RWPE2 (cell line): ENCODE data around the gene LNP1.

Experiments used
- ATAC-seq: fragments of 200-7000 bp; cut with Tn5 transposase; 3 replicates; pipeline ENCODE4 v1.9.1; 2021; ENCODE audit warnings: low read depth
- DNase-seq: peaks from one replicate; pipeline ENCODE4 v3.0.0-alpha.2; 2020; ENCODE audit warnings: low spot score
- H3K27ac ChIP-seq: fragments of 450-650 bp; 2 replicates; pipeline ENCODE4 v1.5.1; 2017; ENCODE audit warnings: mild to moderate bottlenecking; ENCODE audit not compliant: poor library complexity, severe bottlenecking
- H3K27me3 ChIP-seq: fragments of 250-450 bp; sonication (Bioruptor Pico); 2 replicates; pipeline ENCODE4 v1.5.1; 2021; ENCODE audit warnings: mild to moderate bottlenecking, moderate library complexity; ENCODE audit not compliant: insufficient read depth, poor library complexity, severe bottlenecking
- H3K36me3 ChIP-seq: fragments of 250-450 bp; sonication (Bioruptor Pico); 2 replicates; pipeline ENCODE4 v1.5.1; 2020; ENCODE audit warnings: low read depth, mild to moderate bottlenecking, moderate library complexity
- H3K4me1 ChIP-seq: fragments of 250-450 bp; sonication (Bioruptor Pico); 2 replicates; pipeline ENCODE4 v1.5.1; 2021; ENCODE audit warnings: mild to moderate bottlenecking, moderate library complexity; ENCODE audit not compliant: insufficient read depth, poor library complexity, severe bottlenecking
- H3K4me3 ChIP-seq: fragments of 250-450 bp; sonication (Bioruptor Pico); 2 replicates; pipeline ENCODE4 v1.5.1; 2021; ENCODE audit warnings: mild to moderate bottlenecking, moderate library complexity; ENCODE audit not compliant: severe bottlenecking
- H3K9me3 ChIP-seq: fragments of 250-450 bp; sonication (Bioruptor Pico); 2 replicates; pipeline ENCODE4 v1.5.1; 2021; ENCODE audit warnings: mild to moderate bottlenecking, moderate library complexity; ENCODE audit not compliant: severe bottlenecking
- CTCF ChIP-seq: fragments of 450-650 bp; IDR thresholded peaks from one replicate; pipeline ENCODE4 v1.5.1; 2017; ENCODE audit warnings: mild to moderate bottlenecking, moderate library complexity; ENCODE audit not compliant: poor library complexity, severe bottlenecking

LNP1 gene

DNA sequence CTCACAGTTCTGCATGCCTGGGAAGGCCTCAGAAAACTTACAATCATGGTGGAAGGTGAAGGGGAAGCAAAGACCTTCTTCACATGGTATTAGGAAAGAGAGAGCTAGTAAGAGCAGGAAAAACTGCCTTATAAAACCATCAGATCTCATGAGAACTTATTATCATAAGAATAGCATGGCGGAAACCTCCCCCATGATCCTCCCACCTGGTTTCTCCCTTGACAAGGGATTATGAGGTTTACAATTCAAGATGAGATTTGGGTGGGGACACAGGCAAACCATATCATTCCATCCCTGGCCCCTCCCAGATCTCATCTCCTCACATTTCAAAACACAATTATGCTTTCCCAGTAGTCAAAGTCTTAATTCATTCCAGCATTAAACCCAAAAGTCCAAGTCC, 56.5 kb downstream of the LNP1 start:
- ATAC-seq (no peak), DNase-seq (no peak)
- no peaks in the 10 kb centered on the region for H3K9me3 ChIP-seq
- no peak overlapping the region for H3K27ac ChIP-seq
- no peaks in the 10 kb centered on the region for H3K4me1 ChIP-seq
- TF ChIP-seq CTCF = no peak
- H3K4me3 ChIP-seq = no peak overlapping the region
- no peaks in the 10 kb centered on the region for H3K36me3 ChIP-seq
- no peaks in the 10 kb centered on the region for H3K27me3 ChIP-seq

DNA sequence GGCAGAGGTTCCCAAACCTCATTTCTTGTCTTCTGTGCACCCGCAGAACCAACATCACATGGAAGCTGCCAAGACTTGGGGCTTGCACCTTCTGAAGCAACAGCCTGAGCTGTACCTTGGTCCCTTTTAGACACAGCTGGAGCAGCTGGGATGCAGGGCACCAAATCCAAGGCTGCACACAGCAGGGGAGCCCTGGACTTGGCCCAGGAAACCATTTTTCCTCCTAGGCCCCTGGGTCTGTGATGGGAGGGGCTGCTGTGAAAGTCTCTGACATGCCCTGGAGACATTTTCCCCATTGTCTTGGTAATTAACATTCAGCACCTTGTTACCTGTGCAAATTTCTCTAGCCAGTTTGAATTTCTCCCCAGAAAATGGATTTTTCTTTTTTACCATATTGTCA, 57.5 kb downstream of the LNP1 start:
- DNase-seq (no peak), ATAC-seq (no peak)
- H3K36me3 ChIP-seq = no peaks in the 10 kb centered on the region
- no peaks in the 10 kb centered on the region for H3K27me3 ChIP-seq
- H3K9me3 ChIP-seq = no peaks in the 10 kb centered on the region
- no peak overlapping the region for H3K27ac ChIP-seq
- TF ChIP-seq CTCF = no peak
- no peak overlapping the region for H3K4me3 ChIP-seq
- no peaks in the 10 kb centered on the region for H3K4me1 ChIP-seq

DNA sequence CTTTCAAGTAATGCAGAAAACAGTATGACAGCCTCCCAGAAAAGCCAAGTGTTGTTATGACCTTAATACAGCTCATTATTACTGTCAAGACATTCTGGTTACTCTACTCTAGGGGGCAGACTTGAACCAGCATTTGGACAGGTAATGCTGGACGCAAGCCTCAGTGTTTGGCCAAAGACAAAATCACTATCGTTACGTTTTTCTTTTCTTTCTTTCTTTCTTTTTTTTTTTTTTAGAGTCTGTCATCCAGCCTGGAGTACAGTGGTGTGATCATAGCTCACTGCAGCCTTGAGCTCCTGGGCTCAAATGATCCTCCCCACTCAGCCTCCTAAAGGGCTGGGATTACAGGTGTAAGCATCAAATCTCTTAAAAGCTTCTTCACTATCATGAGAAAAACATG, 61.7 kb downstream of the LNP1 start:
- TF ChIP-seq CTCF = peak; percentile 89
- H3K4me3 ChIP-seq = no peak overlapping the region
- H3K27ac ChIP-seq = no peak overlapping the region
- DNase-seq (no peak), ATAC-seq (peak; percentile 96)
- no peaks in the 10 kb centered on the region for H3K36me3 ChIP-seq
- no peaks in the 10 kb centered on the region for H3K4me1 ChIP-seq
- H3K27me3 ChIP-seq = no peaks in the 10 kb centered on the region
- H3K9me3 ChIP-seq = no peaks in the 10 kb centered on the region

GRCh38 chr3:100463646-100464155, 62.4 kb downstream of the LNP1 start:
- ATAC-seq = no peak
- Histone ChIP-seq H3K27ac (no peak overlapping the region), H3K4me3 (no peak overlapping the region), H3K4me1 (no peaks in the 10 kb centered on the region), H3K36me3 (no peaks in the 10 kb centered on the region), H3K9me3 (no peaks in the 10 kb centered on the region), H3K27me3 (no peaks in the 10 kb centered on the region)
- DNase-seq = no peak
- no peak for TF ChIP-seq CTCF

DNA sequence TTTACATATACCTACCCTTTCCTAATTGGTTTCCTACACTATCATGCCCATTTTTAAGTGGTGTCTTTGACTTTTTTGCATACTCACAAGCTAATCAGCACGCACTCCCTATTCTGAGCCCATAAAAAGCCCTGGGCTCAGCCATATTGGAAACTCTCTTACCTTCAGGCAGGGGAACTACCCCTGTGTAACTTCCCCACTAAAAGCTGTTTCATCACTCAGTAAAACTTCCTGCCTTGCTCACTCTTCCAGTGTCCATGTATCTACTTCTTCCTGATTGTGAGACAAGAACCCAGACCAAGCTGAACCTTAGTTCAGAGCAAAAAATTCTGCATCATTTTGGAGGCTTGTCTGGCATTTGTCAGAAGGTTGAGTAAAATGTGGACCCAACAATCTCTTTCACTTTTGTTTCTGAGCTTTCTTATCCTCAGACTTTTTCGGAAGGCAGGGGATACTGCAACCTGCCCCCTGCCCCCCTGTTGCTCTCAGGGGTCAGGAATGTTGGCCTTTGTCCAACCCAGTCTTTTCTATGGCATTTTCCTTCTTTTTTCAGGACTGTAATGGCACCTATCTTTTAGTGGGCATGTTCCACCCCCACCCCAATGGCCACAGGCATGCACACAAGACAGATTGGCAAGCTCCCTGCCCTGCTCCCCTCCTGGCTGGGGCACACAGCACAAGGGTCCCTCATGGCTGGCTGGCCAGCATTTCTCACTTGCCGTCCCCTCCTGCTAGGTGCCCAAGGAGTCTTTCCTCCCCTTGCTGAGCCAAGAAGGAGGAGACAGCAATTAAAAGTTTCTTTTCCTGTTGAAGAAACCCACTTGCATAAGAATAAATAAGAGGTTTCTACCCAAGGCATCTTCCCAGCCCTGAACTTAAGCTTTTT, 64.8 kb downstream of the LNP1 start:
- H3K4me1 ChIP-seq = no peaks in the 10 kb centered on the region
- ATAC-seq = no peak
- no peak overlapping the region for H3K27ac ChIP-seq
- no peak overlapping the region for H3K4me3 ChIP-seq
- no peaks in the 10 kb centered on the region for H3K27me3 ChIP-seq
- no peaks in the 10 kb centered on the region for H3K9me3 ChIP-seq
- H3K36me3 ChIP-seq = no peaks in the 10 kb centered on the region
- DNase-seq = no peak
- TF ChIP-seq CTCF = no peak
